K562 (cell line): ENCODE results near the gene CELSR2. TPM values are rescaled to one million over a fixed set of nuclear protein-coding genes. Genes with fewer than 3 reads are reported as not detected.

Experiments
- BMI1 ChIP-seq: fragments of 150-350 bp; IDR thresholded peaks from 2 replicates; pipeline ENCODE4 v1.6.1; 2014; ENCODE audit warnings: low read length
- CREB1 ChIP-seq, 2 experiments: sonication (generic) in 1 of 2; formaldehyde crosslinking in 1 of 2; IDR thresholded peaks; 2 replicates each; pipeline versions ENCODE4 v1.6.1 to v1.8.0; 2012 to 2022; ENCODE audit warnings: inconsistent platforms in 1 of 2, mild to moderate bottlenecking in 1 of 2, missing genetic modification reagents in 1 of 2, moderate library complexity in 1 of 2
- CREM ChIP-seq: IDR thresholded peaks from 2 replicates; pipeline ENCODE4 v1.6.1; 2014; ENCODE audit warnings: antibody characterized with exemption, low read depth
- EP300 ChIP-seq: IDR thresholded peaks from 2 replicates; pipeline ENCODE4 v1.6.1; 2012; ENCODE audit warnings: low read length, improper control_type of control experiment
- ETV5 ChIP-seq: sonication (generic); formaldehyde crosslinking; IDR thresholded peaks from 2 replicates; pipeline ENCODE4 v1.4.0; 2020; ENCODE audit warnings: low read depth, mild to moderate bottlenecking, missing genetic modification reagents
- L3MBTL2 ChIP-seq: fragments of 450-650 bp; IDR thresholded peaks from 2 replicates; pipeline ENCODE4 v1.6.1; 2016; ENCODE audit warnings: mild to moderate bottlenecking, moderate library complexity
- MAX ChIP-seq: sonication (generic); formaldehyde crosslinking; IDR thresholded peaks from 2 replicates; pipeline ENCODE4 v1.9.0; 2022; ENCODE audit warnings: mild to moderate bottlenecking, missing genetic modification reagents
- PHB2 ChIP-seq: fragments of 450-650 bp; IDR thresholded peaks from 2 replicates; pipeline ENCODE4 v1.6.1; 2017; ENCODE audit warnings: low read depth
- PTTG1 ChIP-seq: fragments of 450-650 bp; IDR thresholded peaks from 2 replicates; pipeline ENCODE4 v1.6.1; 2016; ENCODE audit warnings: low read depth, mild to moderate bottlenecking, missing genetic modification characterization, missing compliant biosample characterization
- SNIP1 ChIP-seq: fragments of 450-650 bp; IDR thresholded peaks from 2 replicates; pipeline ENCODE4 v1.7.1; 2017; ENCODE audit warnings: low read depth, mild to moderate bottlenecking
- TEAD1 ChIP-seq, 2 experiments: fragments of 450-650 bp in 1 of 2; sonication (generic) in 1 of 2; formaldehyde crosslinking; IDR thresholded peaks; 2 replicates each; pipeline versions ENCODE4 v1.4.0 to v1.8.0; 2020 to 2022; ENCODE audit warnings: mild to moderate bottlenecking in 2 of 2, missing genetic modification reagents in 1 of 2
- ZBTB43 ChIP-seq: sonication (generic); formaldehyde crosslinking; IDR thresholded peaks from 2 replicates; pipeline ENCODE4 v1.8.0; 2023; ENCODE audit warnings: mild to moderate bottlenecking, missing genetic modification reagents
- ZNF24 ChIP-seq: fragments of 450-650 bp; IDR thresholded peaks from 2 replicates; pipeline ENCODE4 v1.6.1; 2016
- ZNF347 ChIP-seq: fragments of 450-650 bp; formaldehyde crosslinking; IDR thresholded peaks from 2 replicates; pipeline ENCODE4 v1.4.0; 2020; ENCODE audit warnings: low read depth, mild to moderate bottlenecking, moderate library complexity
- ZNF436 ChIP-seq: fragments of 250-450, 450-650 bp; sonication (Bioruptor Pico); formaldehyde crosslinking; IDR thresholded peaks from 2 replicates; pipeline ENCODE4 v1.7.0; 2020; ENCODE audit warnings: mild to moderate bottlenecking
- ZNF583 ChIP-seq: fragments of 250-450 bp; sonication (Bioruptor Pico); IDR thresholded peaks from 2 replicates; pipeline ENCODE4 v1.4.0; 2020
- polyA plus RNA-seq, 8 experiments: library from polyadenylated mRNA; depleted of rRNA in 4 of 8; stranded (reverse) in 5 of 8; unstranded in 3 of 8; fragments of >200 nt; fragmentation: Nextera tagmentation in 2 of 8; fragmentation: Illumina TruSeq in 1 of 8; extraction: Ambion mirVana in 2 of 8; extraction: Trizol in 1 of 8; gene quantifications; 2 replicates each; pipeline versions ENCODE4 v1.2.1 to v1.2.3, GENCODE V29; 2011 to 2014; ENCODE audit warnings: inconsistent platforms in 1 of 8, missing spikeins in 1 of 8
- total RNA-seq, 7 experiments: library from RNA; depleted of rRNA in 6 of 7; stranded (reverse); fragments of >200 nt in 6 of 7; fragmentation: Illumina TruSeq in 2 of 7; extraction: Trizol in 2 of 7; gene quantifications; 2 replicates each; pipeline versions ENCODE4 v1.2.1 to v1.2.3, GENCODE V29; 2011 to 2021; ENCODE audit warnings: low replicate concordance in 1 of 7
- TF ChIP-seq, protein P1 (sequence below): sonication (generic); formaldehyde crosslinking; IDR thresholded peaks from 2 replicates; pipeline ENCODE4 v1.8.1; 2023; ENCODE audit warnings: missing genetic modification reagents, mild to moderate bottlenecking, borderline replicate concordance
- TF ChIP-seq, protein P2 (sequence below), 2 experiments: IDR thresholded peaks in 1 of 2; conservative IDR thresholded peaks in 1 of 2; 2 replicates each; pipeline ENCODE4 v1.6.1; 2016; ENCODE audit warnings: low read depth in 2 of 2, mild to moderate bottlenecking in 1 of 2, missing compliant biosample characterization in 1 of 2, missing genetic modification characterization in 1 of 2, moderate library complexity in 1 of 2

CELSR2 gene
- total and polyA plus RNA-seq, 9 of the 15 experiments (the other 6 are each of a cell fraction or from before 2014, with no cell fraction given), result 0.31 to 21.9 (median 4.2) TPM

DNA sequence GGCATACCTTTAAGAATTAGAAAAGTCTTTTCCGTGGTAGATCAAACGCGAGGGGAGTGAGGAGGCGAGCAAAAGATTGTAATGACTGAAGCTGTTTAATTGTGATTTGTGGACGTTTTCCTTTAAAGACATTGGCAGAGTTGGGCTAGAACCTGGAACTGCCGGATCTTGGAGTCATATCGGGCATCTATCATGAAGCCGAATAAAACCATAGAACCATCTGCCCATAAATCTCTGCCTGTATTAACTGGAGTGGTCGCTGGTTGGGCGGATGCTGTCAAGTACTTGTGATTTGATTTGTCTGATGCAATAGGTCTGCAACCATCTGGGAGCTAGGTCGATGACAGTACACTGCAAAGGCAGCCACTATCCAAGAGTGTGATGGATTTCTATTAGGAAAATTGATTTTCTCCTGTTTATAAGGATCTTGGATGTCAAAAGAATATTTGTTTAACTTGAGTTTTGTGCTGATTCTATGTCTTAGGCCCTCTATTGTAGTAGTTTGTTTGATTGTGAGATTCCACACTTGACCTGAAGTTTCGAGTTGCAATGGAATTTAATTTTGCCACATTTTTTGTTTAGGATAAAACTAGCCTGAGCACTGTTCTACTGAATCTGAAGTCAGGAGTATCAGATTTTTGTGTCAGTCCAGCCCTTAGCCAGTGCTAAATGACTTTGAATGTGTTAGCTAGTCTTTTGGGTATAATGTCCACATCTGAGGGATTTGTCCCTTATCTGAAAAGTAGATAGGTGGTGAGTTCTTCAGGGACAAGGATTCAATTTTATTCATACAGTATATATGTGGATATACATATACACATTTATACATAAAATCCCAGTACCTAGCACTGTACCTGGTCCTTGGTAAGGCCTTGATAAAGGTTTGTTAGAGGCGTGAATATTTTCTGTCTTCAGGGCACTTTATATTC, 34.4 kb upstream of the CELSR2 start (continued):
- TF ChIP-seq, protein P1, sequence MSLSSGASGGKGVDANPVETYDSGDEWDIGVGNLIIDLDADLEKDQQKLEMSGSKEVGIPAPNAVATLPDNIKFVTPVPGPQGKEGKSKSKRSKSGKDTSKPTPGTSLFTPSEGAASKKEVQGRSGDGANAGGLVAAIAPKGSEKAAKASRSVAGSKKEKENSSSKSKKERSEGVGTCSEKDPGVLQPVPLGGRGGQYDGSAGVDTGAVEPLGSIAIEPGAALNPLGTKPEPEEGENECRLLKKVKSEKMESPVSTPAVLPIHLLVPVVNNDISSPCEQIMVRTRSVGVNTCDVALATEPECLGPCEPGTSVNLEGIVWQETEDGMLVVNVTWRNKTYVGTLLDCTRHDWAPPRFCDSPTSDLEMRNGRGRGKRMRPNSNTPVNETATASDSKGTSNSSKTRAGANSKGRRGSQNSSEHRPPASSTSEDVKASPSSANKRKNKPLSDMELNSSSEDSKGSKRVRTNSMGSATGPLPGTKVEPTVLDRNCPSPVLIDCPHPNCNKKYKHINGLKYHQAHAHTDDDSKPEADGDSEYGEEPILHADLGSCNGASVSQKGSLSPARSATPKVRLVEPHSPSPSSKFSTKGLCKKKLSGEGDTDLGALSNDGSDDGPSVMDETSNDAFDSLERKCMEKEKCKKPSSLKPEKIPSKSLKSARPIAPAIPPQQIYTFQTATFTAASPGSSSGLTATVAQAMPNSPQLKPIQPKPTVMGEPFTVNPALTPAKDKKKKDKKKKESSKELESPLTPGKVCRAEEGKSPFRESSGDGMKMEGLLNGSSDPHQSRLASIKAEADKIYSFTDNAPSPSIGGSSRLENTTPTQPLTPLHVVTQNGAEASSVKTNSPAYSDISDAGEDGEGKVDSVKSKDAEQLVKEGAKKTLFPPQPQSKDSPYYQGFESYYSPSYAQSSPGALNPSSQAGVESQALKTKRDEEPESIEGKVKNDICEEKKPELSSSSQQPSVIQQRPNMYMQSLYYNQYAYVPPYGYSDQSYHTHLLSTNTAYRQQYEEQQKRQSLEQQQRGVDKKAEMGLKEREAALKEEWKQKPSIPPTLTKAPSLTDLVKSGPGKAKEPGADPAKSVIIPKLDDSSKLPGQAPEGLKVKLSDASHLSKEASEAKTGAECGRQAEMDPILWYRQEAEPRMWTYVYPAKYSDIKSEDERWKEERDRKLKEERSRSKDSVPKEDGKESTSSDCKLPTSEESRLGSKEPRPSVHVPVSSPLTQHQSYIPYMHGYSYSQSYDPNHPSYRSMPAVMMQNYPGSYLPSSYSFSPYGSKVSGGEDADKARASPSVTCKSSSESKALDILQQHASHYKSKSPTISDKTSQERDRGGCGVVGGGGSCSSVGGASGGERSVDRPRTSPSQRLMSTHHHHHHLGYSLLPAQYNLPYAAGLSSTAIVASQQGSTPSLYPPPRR (CRISPR knock-in tag), result no peak
- TF ChIP-seq ZBTB43, result no peak
- TF ChIP-seq ZNF347 (CRISPR knock-in tag), result no peak
- no peak for TF ChIP-seq SNIP1
- TF ChIP-seq ZNF436 (CRISPR knock-in tag), result no peak
- TF ChIP-seq PTTG1, result no peak
- peak; percentile 89 for TF ChIP-seq ETV5 (CRISPR knock-in tag)
- TF ChIP-seq CREB1 (IDR thresholded peaks at IDR 0.05), result no peak
- TF ChIP-seq CREB1 (CRISPR knock-in tag; IDR thresholded peaks at IDR 0.05), result 0 out of 2 replicates have a peak, but pooled peaks have one; percentile 17
- no peak for TF ChIP-seq MAX (CRISPR knock-in tag)
- TF ChIP-seq TEAD1 (CRISPR knock-in tag; IDR thresholded peaks at IDR 0.05), result 0 out of 4 replicates have a peak, but pooled peaks have one; percentile 43 to 52
- TF ChIP-seq PHB2, result no peak
- TF ChIP-seq CREM, result peak; percentile 42
- TF ChIP-seq EP300, result peak; percentile 98
- TF ChIP-seq, protein P2, sequence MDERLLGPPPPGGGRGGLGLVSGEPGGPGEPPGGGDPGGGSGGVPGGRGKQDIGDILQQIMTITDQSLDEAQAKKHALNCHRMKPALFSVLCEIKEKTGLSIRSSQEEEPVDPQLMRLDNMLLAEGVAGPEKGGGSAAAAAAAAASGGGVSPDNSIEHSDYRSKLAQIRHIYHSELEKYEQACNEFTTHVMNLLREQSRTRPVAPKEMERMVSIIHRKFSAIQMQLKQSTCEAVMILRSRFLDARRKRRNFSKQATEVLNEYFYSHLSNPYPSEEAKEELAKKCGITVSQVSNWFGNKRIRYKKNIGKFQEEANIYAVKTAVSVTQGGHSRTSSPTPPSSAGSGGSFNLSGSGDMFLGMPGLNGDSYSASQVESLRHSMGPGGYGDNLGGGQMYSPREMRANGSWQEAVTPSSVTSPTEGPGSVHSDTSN (CRISPR knock-in tag; IDR thresholded peaks at IDR 0.05; ENCODE audit: low read depth), result no peak
- TF ChIP-seq, protein P2 (tag; conservative IDR thresholded peaks at IDR 0.05; ENCODE audit: low read depth), result peak; percentile 91
- peak; percentile 31; the same call in 1 of the 2 replicates for TF ChIP-seq ZNF24
- peak; percentile 13; the same call in 1 of the 2 replicates for TF ChIP-seq ZNF583
- TF ChIP-seq BMI1, result no peak
- TF ChIP-seq L3MBTL2, result peak; percentile 21; the same call in 1 of the 2 replicates
